Esophagus muscularis mucosa (tissue), 4 donors: ENCODE results near the gene DCTD.
A peak's percentile ranks its signal among the peaks of the same experiment; 100 is the strongest.

ENCODE experiments used
- EP300 ChIP-seq: sonication (generic); formaldehyde crosslinking; IDR thresholded peaks from one replicate; pipeline ENCODE4 v1.6.1; 2017; ENCODE audit warnings: antibody characterized with exemption
- POLR2A ChIP-seq: fragments of 450-650 bp; IDR thresholded peaks from one replicate; pipeline ENCODE4 v1.6.1; 2017; ENCODE audit warnings: antibody characterized with exemption, moderate library complexity, mild to moderate bottlenecking, low read depth
- POLR2AphosphoS5 ChIP-seq, 2 donors: sonication (generic); formaldehyde crosslinking; IDR thresholded peaks; one replicate each; pipeline ENCODE4 v1.6.1; 2017; ENCODE audit warnings: antibody characterized with exemption in 2 of 2
- TF ChIP-seq, protein P1 (sequence below), 3 experiments: fragments of 200-600 bp in 2 of 3; fragments of 450-650 bp in 1 of 3; sonication (generic) in 2 of 3; IDR thresholded peaks; one replicate each; pipeline ENCODE4 v1.5.1; 2017 to 2019; ENCODE audit warnings: antibody characterized with exemption in 3 of 3, mild to moderate bottlenecking in 2 of 3, moderate library complexity in 1 of 3

- TF ChIP-seq POLR2A (no peak), POLR2AphosphoS5 (IDR thresholded peaks at IDR 0.05) (no peak), EP300 (no peak)
- TF ChIP-seq, protein P1, sequence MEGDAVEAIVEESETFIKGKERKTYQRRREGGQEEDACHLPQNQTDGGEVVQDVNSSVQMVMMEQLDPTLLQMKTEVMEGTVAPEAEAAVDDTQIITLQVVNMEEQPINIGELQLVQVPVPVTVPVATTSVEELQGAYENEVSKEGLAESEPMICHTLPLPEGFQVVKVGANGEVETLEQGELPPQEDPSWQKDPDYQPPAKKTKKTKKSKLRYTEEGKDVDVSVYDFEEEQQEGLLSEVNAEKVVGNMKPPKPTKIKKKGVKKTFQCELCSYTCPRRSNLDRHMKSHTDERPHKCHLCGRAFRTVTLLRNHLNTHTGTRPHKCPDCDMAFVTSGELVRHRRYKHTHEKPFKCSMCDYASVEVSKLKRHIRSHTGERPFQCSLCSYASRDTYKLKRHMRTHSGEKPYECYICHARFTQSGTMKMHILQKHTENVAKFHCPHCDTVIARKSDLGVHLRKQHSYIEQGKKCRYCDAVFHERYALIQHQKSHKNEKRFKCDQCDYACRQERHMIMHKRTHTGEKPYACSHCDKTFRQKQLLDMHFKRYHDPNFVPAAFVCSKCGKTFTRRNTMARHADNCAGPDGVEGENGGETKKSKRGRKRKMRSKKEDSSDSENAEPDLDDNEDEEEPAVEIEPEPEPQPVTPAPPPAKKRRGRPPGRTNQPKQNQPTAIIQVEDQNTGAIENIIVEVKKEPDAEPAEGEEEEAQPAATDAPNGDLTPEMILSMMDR (IDR thresholded peaks at IDR 0.05), result peak; percentile 25 to 33 (median 33)
These were observed 8.1 kb upstream of the DCTD start for GRCh38 chr4:182925298-182925757.
